Keratinocyte (primary cell): ENCODE results near the gene PRSS12.

ENCODE experiments used
- CTCF ChIP-seq, 3 experiments: IDR thresholded peaks in 1 of 3; conservative IDR thresholded peaks in 1 of 3; optimal IDR thresholded peaks in 1 of 3; 2 replicates in 2 of 3; 3 replicates in 1 of 3; pipeline versions ENCODE3 to v1.5.1; 2011; ENCODE audit warnings: low read length in 3 of 3, mild to moderate bottlenecking in 3 of 3, moderate library complexity in 2 of 3, control low read depth in 1 of 3, inconsistent platforms in 1 of 3; ENCODE audit not compliant: insufficient read depth in 2 of 3; ENCODE audit errors: extremely low read depth in 1 of 3
- EZH2 ChIP-seq: IDR thresholded peaks from one replicate; pipeline ENCODE4 v1.6.1; 2012; ENCODE audit warnings: inconsistent platforms, mild to moderate bottlenecking, low read length, moderate library complexity

- TF ChIP-seq CTCF (optimal IDR thresholded peaks at IDR 0.05 in 1 of 3, IDR thresholded peaks at IDR 0.05 in 1 of 3, conservative IDR thresholded peaks at IDR 0.05 in 1 of 3; ENCODE audit: extremely low read depth in 1 of 3, insufficient read depth in 2 of 3, low read length in 3 of 3): no peak
- TF ChIP-seq EZH2: no peak
Observed at GRCh38 chr4:118354913-118355312, 2.1 kb upstream of the PRSS12 start.
